Smooth muscle cell of the pulmonary artery (primary cell): ENCODE results near the gene RILP. TPM values are rescaled to one million over a fixed set of nuclear protein-coding genes. Genes with fewer than 3 reads are reported as not detected.

Source experiments
- total RNA-seq: library from RNA; depleted of rRNA; stranded (reverse); fragments of >200 nt; gene quantifications from 2 replicates; pipeline ENCODE4 v1.2.3, GENCODE V29; 2014

Gene RILP
- total RNA-seq, result 3.8 and 5.3 TPM in 2 replicates

GRCh38 chr17:1649844-1650501, at the start of gene RILP:
Gene RILP, minus strand, starts transcription at chr17:1649866. Its CDS starts 62 bp downstream, at chr17:1649804.

GRCh38 chr17:1684378-1685189, 34.9 kb upstream of the RILP start, which contains the start of gene PRPF8:
Gene PRPF8, minus strand, starts transcription at chr17:1684867. Its CDS starts 296 bp downstream, at chr17:1684571.

GRCh38 chr17:1645207-1646171, 4.2 kb downstream of the RILP start, which contains the start of gene SCARF1:
Gene SCARF1, minus strand, starts transcription at chr17:1645732. Its CDS starts 35 bp downstream, at chr17:1645697.

GRCh38 chr17:1627982-1628855, 21.4 kb downstream of the RILP start, which contains the start of gene SLC43A2:
Gene SLC43A2, minus strand, starts transcription at chr17:1628834. Its CDS starts 960 bp downstream, at chr17:1627874.

Other genes with a start within 250 kb of the RILP start
- gene YWHAE, start 249.6 kb downstream of the RILP start, total RNA-seq, result 283 and 331 TPM in 2 replicates
- gene CRK, start 193.6 kb downstream of the RILP start, total RNA-seq, result 82.9 and 113 TPM in 2 replicates
- gene MYO1C, start 157.2 kb downstream of the RILP start, total RNA-seq, result 283 and 341 TPM in 2 replicates
- 37.9 and 38.5 TPM in 2 replicates for gene INPP5K, start 133.3 kb downstream of the RILP start, total RNA-seq
- gene PITPNA, start 87.1 kb downstream of the RILP start, total RNA-seq, result 16.2 and 22.0 TPM in 2 replicates
- 5.7 and 9.2 TPM in 2 replicates for gene SLC43A2, start 21.0 kb downstream of the RILP start, total RNA-seq
- gene SCARF1, start 4.1 kb downstream of the RILP start, total RNA-seq, result 0.33 and 0.86 TPM in 2 replicates
- gene PRPF8, start 35.0 kb upstream of the RILP start, total RNA-seq, result 149 and 174 TPM in 2 replicates
- 3.8 and 4.8 TPM in 2 replicates for gene TLCD2, start 60.5 kb upstream of the RILP start, total RNA-seq
- gene WDR81, start 74.8 kb upstream of the RILP start, total RNA-seq, result 26.3 and 30.7 TPM in 2 replicates
- 0.20 and 0.63 TPM in 2 replicates for gene SERPINF2, start 93.0 kb upstream of the RILP start, total RNA-seq
- 6.3 and 86.8 TPM in 2 replicates for gene SERPINF1, start 112.2 kb upstream of the RILP start, total RNA-seq
- 9.7 TPM in 2 replicates for gene SMYD4, start 180.0 kb upstream of the RILP start, total RNA-seq
- gene RPA1, start 180.1 kb upstream of the RILP start, total RNA-seq, result 33.6 and 33.9 TPM in 2 replicates